K562 (cell line): Measurements from ENCODE around the gene CHI3L1. TPM values are rescaled to one million over a fixed set of nuclear protein-coding genes. Genes with fewer than 3 reads are reported as not detected.

Source experiments
- ATAC-seq: fragments of 200-7000 bp; cut with Tn5 transposase; 3 replicates; pipeline ENCODE4 v1.9.1; 2020; ENCODE audit warnings: moderate library complexity
- BruUV-seq: library from RNA; stranded (reverse); fragments of 400-500 nt; replicated peaks from 2 replicates; lab custom pipeline; 2021; lab: Mats Ljungman, UMichigan
- CTCF ChIA-PET: fragments of 300-600 bp; formaldehyde crosslinking; extraction: SDS; loops from one replicate; lab custom pipeline; 2021; ENCODE audit warnings: low intra/inter-chr PET ratio; lab: Yijun Ruan, JAX
- POLR2A ChIA-PET: fragments of 300-600, 350-650 bp; sonication (Branson Sonifier 250); formaldehyde crosslinking; extraction: SDS; loops from one replicate; lab custom pipeline; 2021; ENCODE audit warnings: antibody characterized with exemption, inconsistent platforms; lab: Yijun Ruan, JAX
- DNase-seq, 4 experiments: peaks; one replicate each; pipeline versions ENCODE4 v3.0.0 to v3.0.0-alpha.2; 2011 to 2018; ENCODE audit warnings: low spot score in 3 of 4, mixed read lengths in 3 of 4; ENCODE audit errors: extremely low read depth in 1 of 4
- FAIRE-seq: peaks from 2 replicates; lab custom pipeline; 2011; peaks lifted over from hg19 to GRCh38; lab: Jason Lieb, UNC
- H2AFZ ChIP-seq: 2 replicates; pipeline ENCODE4 v1.6.0; 2011; ENCODE audit warnings: low read depth, low read length, control low read depth, inconsistent platforms
- H3K27ac ChIP-seq: fragments of 200-600 bp; 3 replicates; pipeline ENCODE4 v1.8.0; 2011; ENCODE audit warnings: low read depth, mild to moderate bottlenecking, control low read depth, inconsistent platforms, low read length, moderate library complexity, mixed read lengths; ENCODE audit errors: extremely low read depth
- H3K27me3 ChIP-seq, 2 experiments: fragments of 300-600 bp in 1 of 2; 2 replicates in 1 of 2; 3 replicates in 1 of 2; pipeline versions ENCODE4 v1.6.0 to v1.8.0; 2011; ENCODE audit warnings: inconsistent platforms in 2 of 2, low read length in 2 of 2, mild to moderate bottlenecking in 1 of 2, mixed read lengths in 1 of 2, moderate library complexity in 1 of 2; ENCODE audit not compliant: control insufficient read depth in 2 of 2, insufficient read depth in 2 of 2
- H3K36me3 ChIP-seq: fragments of 300-600 bp; 3 replicates; pipeline ENCODE4 v1.8.0; 2011; ENCODE audit warnings: mild to moderate bottlenecking, low read length, inconsistent platforms; ENCODE audit not compliant: control insufficient read depth, insufficient read depth
- H3K4me1 ChIP-seq, 2 experiments: fragments of 200-600 bp in 1 of 2; replicated peaks in 1 of 2; 2 replicates in 1 of 2; 3 replicates in 1 of 2; pipeline versions ENCODE4 v1.5.1 to v1.8.0; 2011; ENCODE audit warnings: inconsistent platforms in 2 of 2, low read length in 2 of 2, mild to moderate bottlenecking in 1 of 2, mixed read lengths in 1 of 2, moderate library complexity in 1 of 2; ENCODE audit not compliant: control insufficient read depth in 2 of 2, insufficient read depth in 2 of 2
- H3K4me2 ChIP-seq: 2 replicates; pipeline ENCODE4 v1.6.1; 2011; ENCODE audit warnings: low read length, control low read depth, inconsistent platforms, mixed read lengths; ENCODE audit not compliant: insufficient read depth
- H3K4me3 ChIP-seq: fragments of 200-600 bp; sonication (generic), shearing (Covaris generic); 2 replicates; pipeline ENCODE4 v1.5.1; 2016; ENCODE audit warnings: control low read depth, inconsistent platforms
- H3K79me2 ChIP-seq: fragments of 200-600 bp; 3 replicates; pipeline ENCODE4 v1.8.0; 2011; ENCODE audit warnings: low read length, inconsistent platforms; ENCODE audit not compliant: control insufficient read depth, insufficient read depth
- H3K9ac ChIP-seq, 2 experiments: 2 replicates each; pipeline versions ENCODE4 v1.6.0 to v1.6.1; 2011; ENCODE audit warnings: low read depth in 2 of 2, low read length in 2 of 2, control low read depth in 1 of 2, inconsistent platforms in 1 of 2, mild to moderate bottlenecking in 1 of 2, mixed read lengths in 1 of 2; ENCODE audit not compliant: insufficient read depth in 1 of 2
- H3K9me1 ChIP-seq: one replicate; pipeline ENCODE4 v1.6.0; 2011; ENCODE audit warnings: inconsistent platforms, mild to moderate bottlenecking, low read length, moderate library complexity; ENCODE audit not compliant: control insufficient read depth, insufficient read depth
- H3K9me3 ChIP-seq: replicated peaks from 2 replicates; pipeline ENCODE4 v1.5.1; 2011; ENCODE audit warnings: low read depth, low read length, inconsistent platforms; ENCODE audit not compliant: control insufficient read depth, insufficient read depth
- H4K20me1 ChIP-seq: replicated peaks from 2 replicates; pipeline ENCODE4 v1.6.1; 2011; ENCODE audit warnings: low read length, inconsistent platforms, mixed read lengths; ENCODE audit not compliant: control insufficient read depth, insufficient read depth
- ARHGAP35 ChIP-seq: fragments of 450-650 bp; IDR thresholded peaks from 2 replicates; pipeline ENCODE4 v1.6.1; 2018; ENCODE audit not compliant: partially characterized antibody
- ATF6 ChIP-seq: sonication (generic); formaldehyde crosslinking; IDR thresholded peaks from 2 replicates; pipeline ENCODE4 v1.4.0; 2020; ENCODE audit warnings: mild to moderate bottlenecking, missing genetic modification reagents
- BCOR ChIP-seq: fragments of 450-650 bp; IDR thresholded peaks from 2 replicates; pipeline ENCODE4 v1.6.1; 2016
- HMG20B ChIP-seq: fragments of 250-450 bp; sonication (Bioruptor Pico); IDR thresholded peaks from 2 replicates; pipeline ENCODE4 v1.5.0; 2021; ENCODE audit warnings: mild to moderate bottlenecking
- HNRNPH1 ChIP-seq: fragments of 200-400 bp; formaldehyde crosslinking; optimal IDR thresholded peaks from 2 replicates; pipeline ENCODE3; 2017; ENCODE audit warnings: low read depth, mild to moderate bottlenecking, low read length, moderate library complexity
- MED1 ChIP-seq: sonication (generic); formaldehyde crosslinking; IDR thresholded peaks from 2 replicates; pipeline ENCODE4 v1.8.1; 2023; ENCODE audit warnings: missing genetic modification reagents, borderline replicate concordance
- PHF8 ChIP-seq: fragments of 200-600 bp; sonication (generic); IDR thresholded peaks from 2 replicates; pipeline ENCODE4 v1.6.1; 2012; ENCODE audit warnings: mixed run types, mild to moderate bottlenecking, inconsistent platforms, low read length, moderate library complexity, borderline replicate concordance
- RAD51 ChIP-seq: fragments of 450-650 bp; IDR thresholded peaks from 2 replicates; pipeline ENCODE4 v1.7.1; 2016; ENCODE audit warnings: low read depth, mild to moderate bottlenecking, borderline replicate concordance
- RNF2 ChIP-seq: sonication (generic); IDR thresholded peaks from 2 replicates; pipeline ENCODE4 v1.6.1; 2016
- SMARCA5 ChIP-seq: fragments of 450-650 bp; IDR thresholded peaks from 2 replicates; pipeline ENCODE4 v1.6.1; 2016
- ZFP36 ChIP-seq: fragments of 150-350 bp; IDR thresholded peaks from 2 replicates; pipeline ENCODE4 v1.6.1; 2018; ENCODE audit warnings: low read length, low read depth; ENCODE audit not compliant: partially characterized antibody
- ZNF224 ChIP-seq: sonication (generic); formaldehyde crosslinking; IDR thresholded peaks from 2 replicates; pipeline ENCODE4 v1.8.0; 2022; ENCODE audit warnings: mild to moderate bottlenecking, missing genetic modification reagents
- ZNF740 ChIP-seq, 3 experiments: fragments of 200-800 bp in 1 of 3; sonication (Bioruptor generic) in 1 of 3; sonication (generic) in 1 of 3; formaldehyde crosslinking in 1 of 3; IDR thresholded peaks; 2 replicates each; pipeline versions ENCODE4 v1.6.1 to v1.8.0; 2016 to 2022; ENCODE audit warnings: mild to moderate bottlenecking in 2 of 3, missing compliant biosample characterization in 2 of 3, missing genetic modification characterization in 2 of 3, missing genetic modification reagents in 1 of 3
- WGBS: fragments of 100-300 bp; shearing (Covaris generic); methylation state at CpG from one replicate; pipeline ENCODE4 v1.1.6; 2016; ENCODE audit warnings: low coverage, mixed read lengths; ENCODE audit not compliant: insufficient coverage; ENCODE audit errors: missing lambda C conversion rate; 5-methylcytosine and 5-hydroxymethylcytosine counted together
- in situ Hi-C: fragments of 300-500 bp; cut with MboI; formaldehyde crosslinking; loops from 4 replicates; pipeline ENCODE4 v1.15.0; 2018; ENCODE audit warnings: inconsistent platforms, mixed read lengths
- intact Hi-C: fragments of 100-400 bp; cut with micrococcal nuclease; formaldehyde crosslinking; loops from 2 replicates; pipeline ENCODE4 v1.14.2; 2022
- polyA plus RNA-seq, 8 experiments: library from polyadenylated mRNA; depleted of rRNA in 4 of 8; stranded (reverse) in 5 of 8; unstranded in 3 of 8; fragments of >200 nt; fragmentation: Nextera tagmentation in 2 of 8; fragmentation: Illumina TruSeq in 1 of 8; extraction: Ambion mirVana in 2 of 8; extraction: Trizol in 1 of 8; gene quantifications; 2 replicates each; pipeline versions ENCODE4 v1.2.1 to v1.2.3, GENCODE V29; 2011 to 2014; ENCODE audit warnings: inconsistent platforms in 1 of 8, missing spikeins in 1 of 8
- total RNA-seq, 7 experiments: library from RNA; depleted of rRNA in 6 of 7; stranded (reverse); fragments of >200 nt in 6 of 7; fragmentation: Illumina TruSeq in 2 of 7; extraction: Trizol in 2 of 7; gene quantifications; 2 replicates each; pipeline versions ENCODE4 v1.2.1 to v1.2.3, GENCODE V29; 2011 to 2021; ENCODE audit warnings: low replicate concordance in 1 of 7

Gene CHI3L1
- total and polyA plus RNA-seq, 9 of the 15 experiments (the other 6 are each of a cell fraction or from before 2014, with no cell fraction given) = not detected

- H2AFZ ChIP-seq = no peak overlapping the region
- H3K27me3 ChIP-seq = peaks cover 10 to 70% of the 10 kb centered on the region in 2 experiments; a peak in 4 of 5 replicates
- peaks cover 29% of the 10 kb centered on the region; the same call in 1 of the 2 replicates for H4K20me1 ChIP-seq
- ATAC-seq (no peak), FAIRE-seq (no peak), DNase-seq (no peak)
- H3K9ac ChIP-seq = no peak overlapping the region
- POLR2A ChIA-PET = interaction anchor here (1.1 kb wide), 1 partner anchor 48 kb away, joined by 5 read pairs; no protein-coding TSS in a partner anchor
- no peaks in the 10 kb centered on the region for H3K79me2 ChIP-seq
- no peaks in the 10 kb centered on the region for H3K9me3 ChIP-seq
- H3K36me3 ChIP-seq = no peaks in the 10 kb centered on the region
- H3K4me2 ChIP-seq = no peak overlapping the region
- in situ Hi-C loops = no loop called here
- TF ChIP-seq HNRNPH1 (no peak), BCOR (peak; percentile 84), ZFP36 (peak; percentile 59)
- 2% methylated on average over 12 of the region's 12 CpGs for WGBS
- peaks cover 0 to 8% of the 10 kb centered on the region in 2 experiments; a peak in 1 of 5 replicates for H3K4me1 ChIP-seq
- intact Hi-C loops = no loop called here
- no TSS peak for BruUV-seq
- H3K9me1 ChIP-seq = no peaks in the 10 kb centered on the region
- H3K27ac ChIP-seq = no peak overlapping the region
- CTCF ChIA-PET = no interaction called here
- no peak overlapping the region for H3K4me3 ChIP-seq
Measured at GRCh38 chr1:203174324-203174985, 12.0 kb downstream of the CHI3L1 start.

GRCh38 chr1:203173566-203173965, 12.9 kb downstream of the CHI3L1 start:
- DNase-seq (no peak), ATAC-seq (no peak), FAIRE-seq (no peak)
- in situ Hi-C loops (no loop called here), intact Hi-C loops (no loop called here)
- H3K79me2 ChIP-seq = no peaks in the 10 kb centered on the region
- H3K4me3 ChIP-seq = no peak overlapping the region
- H4K20me1 ChIP-seq = peaks cover 29% of the 10 kb centered on the region; the same call in 1 of the 2 replicates
- no peak overlapping the region for H3K9ac ChIP-seq
- no peaks in the 10 kb centered on the region for H3K36me3 ChIP-seq
- peaks cover 8 to 69% of the 10 kb centered on the region in 2 experiments; a peak in 4 of 5 replicates for H3K27me3 ChIP-seq
- ChIA-PET CTCF (interaction anchor here (2.5 kb wide), 1 partner anchor 134 kb away, joined by 12 read pairs; no protein-coding TSS in a partner anchor), POLR2A (interaction anchor here (0.7 to 1.0 kb wide), 2 partner anchors 9 to 229 kb away, joined by 3 to 6 read pairs; no protein-coding TSS in a partner anchor)
- H3K4me2 ChIP-seq = no peak overlapping the region
- H3K4me1 ChIP-seq = peaks cover 0 to 8% of the 10 kb centered on the region in 2 experiments; a peak in 1 of 5 replicates
- no peaks in the 10 kb centered on the region for H3K9me1 ChIP-seq
- H3K27ac ChIP-seq = no peak overlapping the region
- BruUV-seq = no TSS peak
- no peaks in the 10 kb centered on the region for H3K9me3 ChIP-seq
- WGBS = 0% methylated on average over 5 of the region's 5 CpGs
- no peak overlapping the region for H2AFZ ChIP-seq
- no peak for TF ChIP-seq HMG20B
- TF ChIP-seq ATF6 (CRISPR knock-in tag) = no peak
- TF ChIP-seq RNF2 = no peak
- no peak for TF ChIP-seq ZNF740 (CRISPR knock-in tag; IDR thresholded peaks at IDR 0.05)
- TF ChIP-seq ZNF740 (tag; IDR thresholded peaks at IDR 0.05) = no peak
- TF ChIP-seq ARHGAP35 = no peak
- TF ChIP-seq RAD51 = no peak
- TF ChIP-seq SMARCA5 = no peak
- TF ChIP-seq PHF8 = no peak
- TF ChIP-seq MED1 (CRISPR knock-in tag) = no peak
- TF ChIP-seq ZNF224 (CRISPR knock-in tag) = no peak
